Keratinocyte (primary cell): Measurements from ENCODE around the gene UBE2I. TPM values are rescaled to one million over a fixed set of nuclear protein-coding genes. Genes with fewer than 3 reads are reported as not detected.

Experiments
- DNase-seq: peaks from one replicate; pipeline ENCODE4 v3.0.0-alpha.2; 2011; ENCODE audit warnings: low read depth, missing footprints, low spot score
- FAIRE-seq: peaks from 2 replicates; lab custom pipeline; 2011; peaks lifted over from hg19 to GRCh38; lab: Jason Lieb, UNC
- H2AFZ ChIP-seq: 2 replicates; pipeline ENCODE4 v1.6.0; 2012; ENCODE audit warnings: low read length, control low read depth, inconsistent platforms; ENCODE audit not compliant: control insufficient read depth
- H3K27ac ChIP-seq: 2 replicates; pipeline ENCODE4 v1.5.1; 2011; ENCODE audit warnings: low read length; ENCODE audit not compliant: control insufficient read depth, insufficient read depth
- H3K27me3 ChIP-seq: 3 replicates; pipeline ENCODE4 v1.6.0; 2011; ENCODE audit warnings: low read length; ENCODE audit not compliant: control insufficient read depth, insufficient read depth; ENCODE audit errors: extremely low read depth
- H3K36me3 ChIP-seq, 2 experiments: 2 replicates in 1 of 2; 3 replicates in 1 of 2; pipeline ENCODE4 v1.5.1; 2011; ENCODE audit warnings: low read length in 2 of 2, mild to moderate bottlenecking in 1 of 2; ENCODE audit not compliant: control insufficient read depth in 2 of 2, insufficient read depth in 2 of 2; ENCODE audit errors: extremely low read depth in 1 of 2
- H3K4me1 ChIP-seq: 3 replicates; pipeline ENCODE4 v1.5.1; 2011; ENCODE audit warnings: low read length; ENCODE audit not compliant: control insufficient read depth, insufficient read depth; ENCODE audit errors: extremely low read depth
- H3K4me2 ChIP-seq: 3 replicates; pipeline ENCODE4 v1.6.0; 2011; ENCODE audit warnings: low read depth, low read length; ENCODE audit not compliant: control insufficient read depth, insufficient read depth; ENCODE audit errors: extremely low read depth
- H3K4me3 ChIP-seq, 3 experiments: fragments of 200-600 bp in 1 of 3; sonication (generic) in 1 of 3; 2 replicates in 2 of 3; 3 replicates in 1 of 3; pipeline ENCODE4 v1.5.1; 2011 to 2016; ENCODE audit warnings: low read length in 3 of 3, mild to moderate bottlenecking in 3 of 3, control low read depth in 2 of 3, inconsistent platforms in 1 of 3, low read depth in 1 of 3, mixed read lengths in 1 of 3, mixed run types in 1 of 3, moderate library complexity in 1 of 3; ENCODE audit not compliant: control insufficient read depth in 2 of 3, insufficient read depth in 2 of 3; ENCODE audit errors: extremely low read depth in 1 of 3
- H3K79me2 ChIP-seq: 2 replicates; pipeline ENCODE4 v1.6.0; 2012; ENCODE audit warnings: low read length; ENCODE audit not compliant: control insufficient read depth, insufficient read depth
- H3K9ac ChIP-seq: 3 replicates; pipeline ENCODE4 v1.6.0; 2011; ENCODE audit warnings: low read length; ENCODE audit not compliant: control insufficient read depth, insufficient read depth; ENCODE audit errors: extremely low read depth
- H3K9me1 ChIP-seq: 3 replicates; pipeline ENCODE4 v1.6.0; 2011; ENCODE audit warnings: low read length; ENCODE audit not compliant: control insufficient read depth, insufficient read depth; ENCODE audit errors: extremely low read depth
- H3K9me3 ChIP-seq: 2 replicates; pipeline ENCODE4 v1.5.1; 2012; ENCODE audit warnings: low read depth, low read length; ENCODE audit not compliant: control insufficient read depth
- H4K20me1 ChIP-seq: 3 replicates; pipeline ENCODE4 v1.6.0; 2011; ENCODE audit warnings: low read length; ENCODE audit not compliant: control insufficient read depth, insufficient read depth; ENCODE audit errors: extremely low read depth
- CTCF ChIP-seq, 3 experiments: IDR thresholded peaks in 1 of 3; conservative IDR thresholded peaks in 1 of 3; optimal IDR thresholded peaks in 1 of 3; 2 replicates in 2 of 3; 3 replicates in 1 of 3; pipeline versions ENCODE3 to v1.5.1; 2011; ENCODE audit warnings: low read length in 3 of 3, mild to moderate bottlenecking in 3 of 3, moderate library complexity in 2 of 3, control low read depth in 1 of 3, inconsistent platforms in 1 of 3; ENCODE audit not compliant: insufficient read depth in 2 of 3; ENCODE audit errors: extremely low read depth in 1 of 3
- EZH2 ChIP-seq: IDR thresholded peaks from one replicate; pipeline ENCODE4 v1.6.1; 2012; ENCODE audit warnings: inconsistent platforms, mild to moderate bottlenecking, low read length, moderate library complexity
- dilution Hi-C: fragments of 300-500 bp; cut with MboI; formaldehyde crosslinking; loops from one replicate; pipeline ENCODE4 v1.7.0; 2020; ENCODE audit warnings: low sequenced_read_pairs; ENCODE audit not compliant: extremely low pct_ligation_motif_present
- polyA plus RNA-seq, 5 experiments: library from polyadenylated mRNA; depleted of rRNA in 3 of 5; stranded (reverse) in 3 of 5; stranded (forward) in 1 of 5; unstranded in 1 of 5; fragments of >200 nt; gene quantifications; 1 replicate in 1 of 5; 2 replicates in 3 of 5; 3 replicates in 1 of 5; pipeline versions ENCODE4 v1.2.1 to v1.2.3, GENCODE V29; 2011 to 2012; ENCODE audit warnings: missing spikeins in 2 of 5, low read depth in 1 of 5, low replicate concordance in 1 of 5

The UBE2I gene
- polyA plus RNA-seq, 1 donor (not counting 4 experiments of a cell fraction or from before 2014, with no cell fraction given) = 157 TPM

GRCh38 chr16:1338855-1339675, 29.6 kb downstream of the UBE2I start:
- DNase-seq (no peak), FAIRE-seq (no peak)
- no peak for TF ChIP-seq CTCF (optimal IDR thresholded peaks at IDR 0.05 in 1 of 3, IDR thresholded peaks at IDR 0.05 in 1 of 3, conservative IDR thresholded peaks at IDR 0.05 in 1 of 3; ENCODE audit: extremely low read depth in 1 of 3, insufficient read depth in 2 of 3, low read length in 3 of 3)
- no peaks in the 10 kb centered on the region for H3K36me3 ChIP-seq
- peaks cover 5% of the 10 kb centered on the region for H4K20me1 ChIP-seq
- H3K27me3 ChIP-seq = peaks cover 56% of the 10 kb centered on the region
- H3K27ac ChIP-seq = no peak overlapping the region
- dilution Hi-C loops = no loop called here
- H3K79me2 ChIP-seq = no peaks in the 10 kb centered on the region
- no peaks in the 10 kb centered on the region for H3K9me1 ChIP-seq
- no peak overlapping the region for H3K4me2 ChIP-seq
- peaks cover 9% of the 10 kb centered on the region for H3K4me1 ChIP-seq
- no peak overlapping the region for H3K4me3 ChIP-seq
- no peak overlapping the region for H2AFZ ChIP-seq
- H3K9ac ChIP-seq = no peak overlapping the region
- H3K9me3 ChIP-seq = no peaks in the 10 kb centered on the region

GRCh38 chr16:1340730-1341494, 31.5 kb downstream of the UBE2I start:
- TF ChIP-seq CTCF (optimal IDR thresholded peaks at IDR 0.05 in 1 of 3, IDR thresholded peaks at IDR 0.05 in 1 of 3, conservative IDR thresholded peaks at IDR 0.05 in 1 of 3; ENCODE audit: extremely low read depth in 1 of 3, insufficient read depth in 2 of 3, low read length in 3 of 3) (no peak), EZH2 (no peak)
- DNase-seq (no peak), FAIRE-seq (no peak)
- Histone ChIP-seq H3K27ac (no peak overlapping the region), H2AFZ (no peak overlapping the region), H3K9me3 (no peaks in the 10 kb centered on the region), H4K20me1 (no peaks in the 10 kb centered on the region), H3K4me3 (no peak overlapping the region), H3K9ac (no peak overlapping the region), H3K79me2 (no peaks in the 10 kb centered on the region), H3K4me1 (peaks cover 9% of the 10 kb centered on the region), H3K27me3 (peaks cover 38% of the 10 kb centered on the region), H3K36me3 (no peaks in the 10 kb centered on the region), H3K9me1 (no peaks in the 10 kb centered on the region), H3K4me2 (no peak overlapping the region)
- dilution Hi-C loops = no loop called here
